RWPE1 (cell line): ENCODE results near the gene PHF14.

Experiments used
- CTCF ChIA-PET: fragments of 350-600 bp; sonication (Branson Sonifier 250); formaldehyde crosslinking; extraction: SDS; loops from one replicate; lab custom pipeline; 2021; lab: Yijun Ruan, JAX
- POLR2A ChIA-PET: fragments of 400-600 bp; formaldehyde crosslinking; extraction: SDS; loops from one replicate; lab custom pipeline; 2020; ENCODE audit warnings: antibody characterized with exemption; ENCODE audit not compliant: low non-redundant PET; lab: Yijun Ruan, JAX
- DNase-seq: peaks from one replicate; pipeline ENCODE4 v3.0.0; 2012; ENCODE audit warnings: low spot score
- H3K27ac ChIP-seq: fragments of 450-650 bp; 2 replicates; pipeline ENCODE4 v1.5.1; 2017
- CTCF ChIP-seq: fragments of 450-650 bp; conservative IDR thresholded peaks from 2 replicates; pipeline ENCODE4 v1.5.1; 2017; ENCODE audit warnings: low read depth, mild to moderate bottlenecking

PHF14 gene

GRCh38 chr7:11195502-11195901 lies 221.8 kb downstream of the PHF14 start:
- no peak for TF ChIP-seq CTCF
- DNase-seq = no peak
- CTCF ChIA-PET = no interaction called here
- POLR2A ChIA-PET = no interaction called here
- H3K27ac ChIP-seq = no peak overlapping the region

GRCh38 chr7:11196143-11196542 lies 222.5 kb downstream of the PHF14 start:
- no peak for TF ChIP-seq CTCF
- ChIA-PET CTCF (no interaction called here), POLR2A (no interaction called here)
- DNase-seq = no peak
- no peak overlapping the region for H3K27ac ChIP-seq

- H3K27ac ChIP-seq = no peak overlapping the region
- no peak for DNase-seq
- no peak for TF ChIP-seq CTCF
- POLR2A ChIA-PET = no interaction called here
- CTCF ChIA-PET = no interaction called here
These were observed 229.6 kb downstream of the PHF14 start for GRCh38 chr7:11203224-11203623.

- no peak for TF ChIP-seq CTCF
- CTCF ChIA-PET = no interaction called here
- POLR2A ChIA-PET = no interaction called here
- H3K27ac ChIP-seq = no peak overlapping the region
- no peak for DNase-seq
These were observed 230.0 kb downstream of the PHF14 start for GRCh38 chr7:11203683-11204082.

GRCh38 chr7:11206177-11206899 lies 232.7 kb downstream of the PHF14 start:
- ChIA-PET CTCF (no interaction called here), POLR2A (interaction anchor here (1.0 kb wide), 1 partner anchor 232 kb away, joined by 3 read pairs; no protein-coding TSS in a partner anchor)
- TF ChIP-seq CTCF = no peak
- no peak for DNase-seq
- no peak overlapping the region for H3K27ac ChIP-seq

GRCh38 chr7:11207565-11207964 lies 233.9 kb downstream of the PHF14 start:
- POLR2A ChIA-PET = interaction anchor here (1.0 kb wide), 1 partner anchor 233 kb away, joined by 3 read pairs; no protein-coding TSS in a partner anchor
- CTCF ChIA-PET = no interaction called here
- no peak for DNase-seq
- no peak for TF ChIP-seq CTCF
- no peak overlapping the region for H3K27ac ChIP-seq
